GM19467 (cell line): ENCODE data around the gene XIST.
"Not testable (repeated sequence)": the region's sequence is repeated elsewhere in the genome, so short reads cannot be mapped to it uniquely, and the experiment has no call there.

Experiments used
- ATAC-seq: cut with Tn5 transposase; IDR thresholded peaks from one replicate; pipeline ENCODE4 v1.9.1; 2021; ENCODE audit warnings: mild to moderate bottlenecking, moderate library complexity; ENCODE audit not compliant: unreplicated experiment

Gene XIST

GRCh38 chrX:73852467-73852866, at the start of gene XIST:
XIST (minus strand) TSS chrX:73852714.
- ATAC-seq = no peak

- ATAC-seq = not testable (repeated sequence)
Observed at GRCh38 chrX:73898315-73898714, 45.8 kb upstream of the XIST start.

- not testable (repeated sequence) for ATAC-seq
Observed at GRCh38 chrX:73892515-73893090, 40.1 kb upstream of the XIST start.

- not testable (repeated sequence) for ATAC-seq
Observed at GRCh38 chrX:73882260-73882659, 29.7 kb upstream of the XIST start.

GRCh38 chrX:73877687-73878086, 25.2 kb upstream of the XIST start:
- no peak for ATAC-seq

DNA sequence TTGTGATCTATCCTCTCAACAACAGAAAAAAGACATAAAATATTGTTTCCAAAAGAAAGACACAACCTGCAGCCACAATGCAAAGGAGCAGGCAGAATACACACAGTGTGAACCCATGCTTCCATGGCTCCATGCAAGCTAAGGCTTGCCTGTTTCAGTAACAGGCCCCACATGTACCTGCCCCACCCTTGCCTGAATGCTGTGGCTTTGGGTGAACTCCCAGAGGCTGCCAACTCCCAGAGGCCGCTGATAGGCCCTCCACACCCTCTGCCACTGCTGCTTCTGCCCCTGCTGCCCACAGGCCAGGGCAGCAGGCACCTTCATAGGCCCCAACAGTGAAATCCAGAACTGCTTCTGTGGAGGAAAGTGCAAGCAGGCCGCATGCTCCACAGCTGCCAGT, 24.4 kb upstream of the XIST start:
- no peak for ATAC-seq

DNA sequence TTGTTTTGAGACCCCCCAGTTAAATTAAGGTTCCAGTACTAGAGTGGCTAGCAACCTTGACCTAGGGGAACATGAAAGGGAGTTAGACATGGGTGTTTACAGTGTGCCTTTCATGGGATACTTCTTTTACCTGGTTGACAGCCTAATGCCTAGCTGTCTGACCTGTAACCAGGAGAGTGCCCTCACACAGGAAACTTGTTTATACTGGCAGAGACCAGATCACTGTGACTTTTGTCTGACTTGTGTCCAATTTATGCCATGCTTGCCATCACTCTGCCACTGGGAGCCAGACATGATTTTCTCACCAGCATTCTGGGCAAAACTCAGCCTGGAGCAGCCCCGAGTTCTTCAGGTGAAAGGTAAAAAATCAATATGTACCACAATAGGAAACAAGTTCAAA, 16.4 kb upstream of the XIST start:
- ATAC-seq = no peak

DNA sequence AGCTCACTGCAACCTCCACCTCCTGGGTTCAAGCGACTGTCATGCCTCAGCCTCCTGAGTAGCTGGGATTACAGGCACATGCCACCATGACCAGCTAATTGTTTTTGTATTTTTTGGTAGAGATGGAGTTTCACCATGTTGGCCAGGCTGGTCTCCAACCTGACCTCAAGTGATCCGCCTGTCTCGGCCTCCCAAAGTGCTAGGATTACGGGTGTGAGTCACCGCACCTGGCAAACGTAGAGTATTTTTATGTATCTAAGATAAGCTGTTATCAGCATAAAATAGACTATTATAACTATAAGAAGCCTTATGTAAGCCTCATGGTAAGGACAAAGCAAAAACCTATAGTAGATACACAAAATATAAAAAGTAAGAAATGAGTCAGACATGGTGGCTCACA, 14.6 kb upstream of the XIST start:
- no peak for ATAC-seq

- ATAC-seq = no peak
Observed at GRCh38 chrX:73863852-73864251, 11.3 kb upstream of the XIST start.

DNA sequence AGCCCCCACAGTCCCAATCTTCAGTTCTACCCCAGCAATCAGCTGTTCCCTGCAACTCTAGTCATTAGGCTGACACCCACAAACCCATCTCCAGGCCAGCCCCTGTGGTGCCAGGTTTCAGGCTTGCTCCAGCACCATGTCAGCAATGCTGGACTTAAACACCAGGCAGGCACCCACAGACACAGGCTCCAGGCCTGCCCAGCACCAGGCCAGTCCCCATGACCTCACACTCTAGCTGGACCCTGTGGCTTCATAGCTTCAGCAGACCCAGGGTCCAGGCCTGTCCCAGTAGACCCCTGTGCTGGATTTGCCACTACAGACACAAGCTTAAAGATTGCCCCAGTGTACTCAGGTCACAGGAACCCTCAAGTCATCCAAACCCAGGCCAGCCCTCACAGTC, 10.8 kb upstream of the XIST start:
- no peak for ATAC-seq

GRCh38 chrX:73859622-73860021, 7.1 kb upstream of the XIST start:
- ATAC-seq = no peak

DNA sequence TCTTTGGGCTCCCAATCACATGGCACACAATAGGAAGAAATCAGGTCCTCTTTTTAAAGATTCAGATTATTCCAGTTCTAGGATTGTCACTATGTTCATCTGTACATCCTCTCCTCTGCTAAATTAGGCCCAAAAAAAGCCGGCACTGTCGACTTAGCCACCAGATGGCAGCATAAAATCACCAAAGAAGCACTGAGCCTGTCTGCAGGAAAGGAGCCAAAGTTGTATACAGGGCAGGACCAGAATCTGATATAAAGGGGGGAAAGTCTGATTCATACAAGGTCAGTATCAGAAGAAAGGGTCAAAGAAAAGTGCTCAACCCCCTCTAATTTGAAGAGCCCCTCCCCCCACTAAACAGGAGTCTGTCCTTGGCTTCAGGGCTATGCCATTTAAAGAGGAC, 3.0 kb upstream of the XIST start:
- no peak for ATAC-seq

DNA sequence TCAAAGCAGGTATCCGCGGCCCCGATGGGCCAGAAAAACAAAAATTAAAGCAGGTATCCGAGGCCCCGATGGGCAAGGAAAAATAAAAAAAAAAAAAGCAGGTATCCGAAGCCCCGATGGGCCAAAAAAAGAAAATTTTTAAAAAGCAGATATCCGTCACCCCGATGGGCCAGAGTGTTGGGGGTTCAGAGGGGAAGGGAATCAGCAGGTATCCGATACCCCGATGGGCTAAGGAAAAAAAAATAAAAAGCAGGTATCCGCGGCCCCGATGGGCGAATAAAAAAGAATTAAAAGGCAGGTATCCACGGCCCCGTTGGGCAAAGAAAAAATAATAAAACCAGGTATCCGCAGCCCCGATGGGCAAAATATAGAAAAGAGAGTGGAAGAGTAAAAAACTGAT, 492 bp downstream of the XIST start:
- no peak for ATAC-seq

- ATAC-seq = peak; percentile 77
Observed at GRCh38 chrX:73851014-73852009, 1.2 kb downstream of the XIST start.

GRCh38 chrX:73850124-73851013, 2.1 kb downstream of the XIST start:
- no peak for ATAC-seq

GRCh38 chrX:73849073-73849472, 3.4 kb downstream of the XIST start:
- ATAC-seq = no peak

DNA sequence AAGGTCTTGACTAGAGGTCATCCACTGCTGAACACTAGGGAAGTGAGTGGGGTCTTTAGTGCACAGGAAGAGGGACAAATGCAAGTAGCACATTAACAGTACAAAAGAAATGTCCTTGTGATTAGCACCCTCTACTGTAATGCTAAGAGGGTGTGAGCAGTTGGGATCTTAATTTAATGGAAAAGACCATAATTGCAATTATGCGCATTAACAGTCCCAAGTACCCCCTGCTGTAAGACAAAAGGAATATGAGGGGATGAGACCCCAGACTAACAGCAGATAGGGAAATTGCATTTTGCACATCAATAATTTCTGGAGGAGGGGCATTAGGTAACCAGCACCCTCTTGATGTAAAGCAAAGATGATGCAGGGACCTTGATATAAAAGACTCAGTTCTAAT, 4.5 kb downstream of the XIST start:
- ATAC-seq = no peak

DNA sequence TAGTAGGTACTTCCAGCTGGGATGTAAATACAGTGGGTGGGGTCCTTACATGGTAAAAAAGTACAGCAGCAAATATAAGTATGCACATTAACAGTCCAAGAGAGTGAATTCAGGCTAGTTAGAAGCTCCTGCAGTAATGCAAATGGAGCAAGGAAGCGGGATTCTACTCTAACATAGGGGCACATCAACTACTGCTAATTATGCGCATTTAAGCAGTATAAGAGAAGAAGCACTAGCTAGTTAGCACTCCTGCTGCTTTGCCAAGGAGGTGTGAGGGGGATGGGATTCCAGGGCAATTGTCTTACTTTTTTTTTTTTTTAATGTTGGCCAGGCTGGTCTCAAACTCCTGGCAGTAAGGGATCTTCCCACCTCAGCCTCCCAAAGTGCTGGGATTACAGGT, 5.4 kb downstream of the XIST start:
- ATAC-seq = no peak

DNA sequence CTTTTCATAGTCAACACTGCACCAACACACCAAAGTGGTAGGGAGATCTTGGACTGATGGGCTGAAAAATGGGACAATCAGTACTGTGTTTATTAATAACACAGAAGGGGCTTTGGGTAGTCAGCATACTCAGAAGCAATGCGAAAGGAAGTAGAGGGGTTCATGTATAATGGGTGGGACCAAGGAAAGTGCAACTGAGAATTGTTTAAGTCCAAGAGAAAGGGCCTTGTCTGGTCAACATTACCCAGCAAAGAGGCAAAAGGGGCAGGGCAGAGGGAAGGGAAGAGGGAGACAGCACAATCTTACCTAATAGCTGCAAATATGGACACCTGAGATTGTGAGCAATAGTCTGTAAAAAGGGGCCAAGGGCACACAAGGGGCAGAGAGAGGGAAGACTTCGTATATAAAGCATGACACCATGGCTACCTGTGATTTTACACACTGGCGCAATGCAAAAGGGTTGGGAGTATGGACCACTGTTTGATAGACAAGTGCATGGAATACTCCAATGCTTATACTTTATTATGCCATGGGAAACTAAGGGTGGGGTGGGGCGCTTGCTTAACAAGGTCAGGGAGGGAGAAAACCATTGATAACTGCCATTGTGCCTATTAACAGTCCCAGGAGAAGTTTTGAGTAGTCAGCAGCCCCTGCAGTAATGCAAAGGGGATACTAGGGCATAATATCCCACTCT, 9.8 kb downstream of the XIST start:
- no peak for ATAC-seq

DNA sequence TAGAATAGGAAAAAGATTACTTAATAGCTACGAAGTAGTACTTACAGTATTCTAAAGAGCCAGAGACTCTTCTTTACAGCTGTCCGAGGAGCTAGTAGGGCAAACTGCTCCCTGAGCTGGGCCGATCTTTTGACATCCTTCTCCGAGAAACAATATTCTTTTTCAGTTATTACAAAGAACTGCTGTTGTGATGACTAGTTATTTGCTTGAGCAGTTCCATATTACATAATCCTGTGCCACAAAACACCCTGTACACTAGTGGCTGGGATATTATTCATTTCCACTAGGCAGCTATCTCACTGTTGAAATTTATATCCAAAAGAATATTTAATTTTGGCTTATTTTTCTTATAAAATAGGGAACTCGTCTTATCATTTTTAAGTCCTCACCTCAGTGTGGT, 11.2 kb downstream of the XIST start:
- no peak for ATAC-seq
